Inferior parietal cortex (tissue), 1 donor: ENCODE results near the gene GATA6.
"Not testable (repeated sequence)": the region's sequence is repeated elsewhere in the genome, so short reads cannot be mapped to it uniquely, and the experiment has no call there.

Experiments
- DNase-seq: peaks from one replicate; pipeline ENCODE4 v3.0.0-alpha.2; 2016; ENCODE audit errors: extremely low spot score

GATA6 gene

DNA sequence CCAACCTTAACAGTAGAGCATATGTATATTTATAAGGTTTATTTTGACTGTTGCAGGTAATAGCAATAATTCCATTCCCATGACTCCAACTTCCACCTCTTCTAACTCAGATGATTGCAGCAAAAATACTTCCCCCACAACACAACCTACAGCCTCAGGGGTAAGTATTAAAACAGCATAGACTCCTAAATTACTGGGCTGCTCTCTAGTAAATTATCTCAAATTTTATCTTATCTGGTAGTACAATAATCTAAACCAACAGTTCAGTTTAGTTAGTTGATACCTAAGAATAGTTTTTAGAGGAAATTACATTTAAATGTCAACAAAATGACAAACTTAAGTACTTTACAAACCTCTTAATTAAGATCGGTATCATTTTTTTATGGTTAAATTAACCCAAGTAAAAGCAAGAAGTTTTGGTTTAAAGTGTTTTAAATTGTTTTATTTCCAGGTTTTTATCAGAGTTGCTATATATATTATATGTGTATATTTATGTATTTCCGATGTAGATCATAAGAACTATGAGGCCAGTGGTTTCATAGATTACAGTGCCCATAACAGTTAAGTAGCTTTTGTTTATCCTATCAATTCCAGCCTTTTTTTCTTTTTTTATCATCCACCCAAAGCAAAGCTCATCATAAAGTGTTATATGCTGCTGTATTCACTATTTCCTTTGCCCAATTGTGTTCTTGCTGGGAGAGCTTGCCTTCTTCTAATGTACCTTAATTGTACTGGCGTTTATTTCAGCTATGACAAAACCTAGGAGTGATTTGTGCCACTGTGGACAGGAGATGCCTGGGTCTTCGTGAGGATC is 13.7 kb downstream of the GATA6 start:
- DNase-seq = no peak

DNA sequence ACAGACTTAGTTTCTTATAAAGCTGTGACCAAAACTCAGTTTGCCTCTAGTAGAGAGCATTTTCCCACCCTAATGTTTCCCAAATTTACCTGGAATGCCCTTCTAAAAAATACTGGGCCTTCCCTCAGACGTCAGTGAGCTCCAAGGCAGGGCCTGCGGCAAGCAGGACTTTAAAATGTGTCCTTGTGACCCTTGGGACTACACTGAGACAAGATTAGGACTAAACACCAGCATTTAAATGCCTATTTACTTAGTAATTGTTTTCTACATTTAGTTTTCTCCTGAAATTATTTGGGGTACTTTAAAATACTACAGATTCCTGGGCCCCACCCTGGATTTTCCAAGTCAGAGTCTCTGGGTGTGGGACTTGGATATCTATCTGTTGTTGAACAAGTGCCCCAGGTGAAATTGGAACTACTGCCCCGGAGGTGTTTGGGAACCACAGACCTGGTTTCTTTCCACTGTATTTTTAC is 14.3 kb downstream of the GATA6 start:
- no peak for DNase-seq

DNA sequence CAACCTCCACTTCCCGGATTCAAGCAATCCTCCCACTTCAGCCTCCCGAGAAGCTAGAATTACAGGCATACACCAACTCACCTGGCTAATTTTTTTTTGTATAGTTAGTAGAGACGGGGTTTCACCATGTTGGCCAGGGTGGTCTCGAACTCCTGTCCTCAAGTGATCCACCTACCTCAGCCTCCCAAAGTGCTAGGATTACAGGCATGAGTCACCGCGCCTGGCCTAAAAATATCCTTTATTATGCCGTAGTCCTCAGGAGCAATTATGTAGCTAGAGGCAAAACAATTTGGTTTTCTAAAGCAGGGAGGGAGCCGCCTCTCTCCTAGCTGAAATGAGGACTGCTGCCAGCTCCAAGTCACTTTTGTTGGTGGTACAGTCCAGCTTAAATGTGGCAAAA is 15.2 kb downstream of the GATA6 start:
- DNase-seq = not testable (repeated sequence)

DNA sequence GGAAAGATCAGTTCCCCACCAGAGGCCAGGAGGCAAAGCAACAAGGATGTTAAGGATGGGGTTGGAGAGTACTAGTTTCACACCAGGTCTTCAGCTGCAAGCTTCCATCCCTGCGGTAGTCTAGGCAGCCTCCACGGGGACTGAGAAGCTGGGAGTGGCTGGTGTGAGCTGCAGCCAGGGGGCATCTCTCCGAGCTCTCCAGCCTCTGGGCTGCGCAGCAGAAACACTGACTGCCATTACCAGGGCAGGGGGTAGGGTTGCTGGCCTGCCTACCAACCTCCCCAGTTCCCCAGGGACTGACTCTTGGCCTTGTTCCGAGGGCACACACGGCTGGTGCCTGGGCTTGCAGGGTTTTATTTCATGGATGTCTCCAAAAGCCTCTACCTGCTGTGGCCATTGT is 15.9 kb downstream of the GATA6 start:
- DNase-seq = no peak

DNA sequence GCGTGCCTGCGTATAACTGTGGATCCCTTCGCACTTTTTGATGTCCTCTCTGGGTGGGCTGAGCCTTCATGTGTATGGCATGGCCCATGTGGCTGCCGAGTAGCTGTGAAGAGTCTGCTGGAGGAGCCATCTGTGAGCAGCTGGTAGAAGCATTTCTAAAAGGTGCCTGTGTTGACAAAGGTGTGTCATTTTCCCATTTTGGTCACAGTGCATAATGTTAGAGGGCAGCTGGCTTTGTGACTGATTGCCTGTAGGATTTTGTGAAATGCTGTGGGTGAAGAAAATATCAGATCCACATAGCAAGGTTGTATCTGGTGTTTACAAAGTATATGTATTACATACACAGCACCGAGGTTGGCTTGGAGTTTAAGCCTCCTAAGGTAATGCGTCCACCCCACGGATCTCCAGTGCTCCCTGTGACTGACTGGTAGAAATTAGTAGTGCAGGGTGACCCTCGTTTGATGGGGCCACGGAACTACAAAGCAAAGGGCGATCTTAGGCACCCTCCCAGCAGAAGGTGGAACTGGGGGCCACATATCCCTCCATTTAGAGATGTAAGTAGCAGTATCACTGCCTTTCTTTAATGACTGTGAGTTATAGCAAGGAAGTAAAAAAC is 16.5 kb downstream of the GATA6 start:
- no peak for DNase-seq

DNA sequence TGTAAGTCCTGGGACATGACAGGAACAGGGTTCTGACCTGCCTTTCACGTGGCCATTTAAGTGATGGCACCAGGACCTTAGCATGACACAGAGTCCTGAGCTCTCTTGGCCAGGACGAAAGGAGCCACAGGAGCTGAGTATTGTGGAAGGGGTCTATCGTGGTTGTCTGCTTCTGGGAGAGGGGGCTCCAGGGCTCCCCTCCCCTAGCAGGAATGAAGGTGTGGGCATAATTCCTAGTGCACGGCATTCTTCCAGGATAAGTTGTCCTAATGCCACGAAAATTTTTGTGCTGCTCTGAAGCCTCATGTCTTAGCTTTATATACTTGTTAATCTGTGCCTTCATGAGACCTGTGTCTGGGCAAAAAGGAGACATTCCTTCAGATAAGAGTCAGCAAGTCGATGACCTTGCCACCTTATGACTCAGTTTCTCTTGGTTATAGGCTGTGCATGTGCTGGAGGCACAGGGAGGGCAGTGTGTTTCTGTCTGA is 17.1 kb downstream of the GATA6 start:
- no peak for DNase-seq

DNA sequence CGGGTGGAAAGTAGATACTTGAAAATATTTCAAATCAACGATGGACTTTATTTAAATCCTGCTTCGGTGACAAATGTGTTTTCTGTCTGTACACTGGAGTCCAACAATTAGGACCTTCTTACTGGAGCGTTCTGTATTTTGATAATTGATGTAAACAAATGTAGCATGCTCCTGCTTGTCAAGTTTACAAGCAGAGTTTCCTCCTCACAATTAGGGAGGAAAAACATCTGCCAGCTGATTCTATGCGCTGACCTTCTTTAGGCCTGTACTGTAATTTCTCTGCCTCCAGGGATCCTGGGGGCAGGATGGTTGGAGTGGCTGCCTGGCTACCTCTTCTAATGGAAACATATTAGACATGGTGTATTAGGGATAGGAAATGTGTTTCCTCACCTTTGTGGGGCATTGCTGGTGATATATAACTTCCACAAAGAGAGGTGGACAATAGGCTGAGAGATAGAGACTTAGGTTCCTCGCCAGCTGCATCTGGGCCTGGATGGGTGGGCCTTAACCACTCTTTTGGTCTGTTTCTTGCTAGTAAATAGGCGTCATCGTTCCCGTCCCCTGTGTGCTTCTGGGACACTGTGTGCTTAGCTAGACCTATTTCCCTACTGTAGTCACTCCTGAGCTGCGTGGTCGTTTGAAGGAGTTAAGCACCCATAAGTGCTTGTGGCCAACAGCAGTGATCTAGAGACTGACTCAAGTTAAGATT is 19.3 kb downstream of the GATA6 start:
- no peak for DNase-seq

DNA sequence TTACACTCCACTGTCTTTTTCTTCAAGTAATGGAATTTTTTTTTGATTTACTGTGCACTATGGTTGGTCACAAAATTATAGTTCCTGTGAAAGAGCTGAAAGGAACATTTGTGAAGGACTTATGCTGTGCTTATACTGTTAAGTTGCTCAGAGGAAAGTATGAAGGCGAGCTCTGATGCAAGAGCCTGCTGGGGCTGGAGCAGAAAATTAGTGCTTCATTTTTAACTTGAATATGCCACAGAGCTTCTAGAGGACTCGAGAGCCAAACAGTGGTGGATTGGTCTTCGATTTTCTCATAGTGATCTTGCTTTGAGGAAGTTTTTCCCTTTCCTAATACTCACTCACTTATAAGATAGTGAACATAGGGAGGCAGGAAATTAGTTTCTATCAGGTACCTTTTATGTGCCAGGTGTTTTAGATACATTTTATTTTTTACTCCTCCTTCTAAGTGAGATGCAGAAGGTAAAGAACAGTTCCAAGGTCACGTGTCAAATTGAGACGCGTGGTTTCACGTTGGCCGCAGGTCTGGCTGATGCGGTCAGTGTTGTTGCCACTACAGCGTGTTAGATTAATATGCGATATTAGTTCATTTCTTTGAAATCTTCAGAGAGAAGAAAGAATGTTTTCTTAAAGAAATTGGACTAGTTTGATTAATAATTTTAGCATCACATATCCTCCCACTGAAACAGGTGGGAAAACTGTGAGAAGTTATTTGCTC is 20.2 kb downstream of the GATA6 start:
- DNase-seq = no peak

DNA sequence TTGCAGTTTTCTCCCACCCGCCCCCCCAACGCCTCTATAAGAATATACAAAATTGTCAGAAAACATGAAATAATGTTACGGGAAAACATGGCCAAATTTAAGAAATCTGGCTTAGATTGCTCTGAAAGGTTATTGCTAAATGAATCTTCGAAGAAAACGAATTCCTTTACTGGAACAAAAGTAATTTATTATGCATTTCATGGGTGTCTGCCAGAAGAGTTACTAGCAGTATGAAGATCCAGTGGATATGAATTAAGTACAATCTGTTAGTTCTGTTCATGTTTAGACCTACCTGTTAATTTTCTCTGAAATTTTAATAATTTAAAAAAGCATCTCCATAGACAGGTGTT is 21.9 kb downstream of the GATA6 start:
- DNase-seq = no peak

DNA sequence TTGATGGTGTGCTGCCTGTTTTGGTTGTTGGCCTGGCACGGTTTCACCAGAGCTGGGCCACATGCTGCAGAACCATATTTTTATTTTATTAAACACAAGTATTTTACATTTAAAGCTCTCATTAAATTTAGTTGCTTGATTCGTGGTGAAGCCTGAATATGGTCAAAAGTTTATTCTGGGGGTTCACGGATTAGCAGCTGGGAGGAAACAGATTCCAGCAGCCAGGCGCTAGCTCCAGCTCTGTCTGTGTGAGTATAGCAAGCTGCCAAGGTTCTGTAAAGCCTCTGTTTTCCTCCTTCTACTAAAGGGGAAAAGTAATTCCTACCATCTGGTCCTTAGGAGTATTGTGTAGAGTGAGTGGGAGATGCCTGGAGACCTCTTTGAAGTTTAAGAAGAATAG is 22.5 kb downstream of the GATA6 start:
- DNase-seq = no peak

DNA sequence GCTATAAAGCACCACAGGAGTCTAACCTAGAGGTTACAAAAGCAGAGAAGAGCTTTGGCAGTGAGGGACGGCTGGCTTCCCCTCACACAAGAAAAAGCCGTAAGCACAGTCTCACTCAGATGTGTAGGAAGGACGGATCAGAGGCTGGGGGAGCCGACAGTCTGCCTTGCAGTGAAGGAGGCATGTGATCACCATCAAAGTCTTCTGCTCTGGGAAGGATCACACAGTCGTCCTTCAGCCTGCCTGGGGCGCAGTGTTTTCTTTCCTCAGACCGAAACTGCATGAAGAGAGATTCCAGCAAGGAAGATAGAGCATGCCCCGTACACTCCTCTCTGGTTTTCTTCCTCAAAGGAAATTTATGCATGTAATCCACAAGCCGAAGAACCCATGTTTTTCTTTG is 24.1 kb downstream of the GATA6 start:
- DNase-seq = no peak

DNA sequence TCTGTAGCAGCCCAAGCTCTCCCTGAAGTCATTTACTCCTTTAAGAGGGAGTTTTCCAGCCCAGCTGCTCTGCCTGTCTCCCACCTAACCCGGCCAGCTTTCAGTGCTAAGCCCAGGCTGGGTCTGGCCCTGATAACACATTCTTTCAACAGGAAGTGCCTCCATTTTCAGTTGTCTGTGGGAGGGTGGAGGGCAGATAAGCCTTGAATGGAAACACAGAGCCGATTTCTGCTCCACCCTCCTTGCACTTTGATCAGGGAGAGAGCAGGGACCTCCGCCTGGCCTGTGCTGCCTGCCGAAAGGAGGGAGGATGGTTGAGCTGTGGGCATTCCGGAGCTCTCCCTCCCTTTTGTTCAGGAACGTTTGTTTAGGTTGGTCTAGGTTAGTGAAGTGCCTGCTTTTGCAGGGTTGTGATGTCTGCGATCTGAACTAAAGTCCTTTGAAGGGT is 24.8 kb downstream of the GATA6 start:
- DNase-seq = no peak

DNA sequence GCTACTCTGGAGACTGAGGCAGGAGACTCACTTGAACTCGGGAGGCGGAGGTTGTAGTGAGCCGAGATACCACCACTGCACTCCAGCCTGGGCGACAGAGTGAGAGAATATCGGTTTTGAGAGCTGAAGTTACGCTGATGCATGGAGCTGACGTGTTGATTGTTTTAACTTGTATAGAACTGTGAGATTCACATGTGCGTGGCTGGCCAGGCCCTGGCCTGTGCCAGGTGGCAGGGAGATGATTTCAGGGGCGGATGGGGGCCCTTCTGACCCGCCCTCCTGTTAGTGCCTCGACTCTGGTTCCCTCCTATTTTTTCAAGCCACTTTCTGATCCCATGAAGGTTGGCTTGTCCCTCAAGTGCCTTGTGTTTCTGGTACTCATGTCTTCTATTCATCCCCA is 25.7 kb downstream of the GATA6 start:
- DNase-seq = no peak

DNA sequence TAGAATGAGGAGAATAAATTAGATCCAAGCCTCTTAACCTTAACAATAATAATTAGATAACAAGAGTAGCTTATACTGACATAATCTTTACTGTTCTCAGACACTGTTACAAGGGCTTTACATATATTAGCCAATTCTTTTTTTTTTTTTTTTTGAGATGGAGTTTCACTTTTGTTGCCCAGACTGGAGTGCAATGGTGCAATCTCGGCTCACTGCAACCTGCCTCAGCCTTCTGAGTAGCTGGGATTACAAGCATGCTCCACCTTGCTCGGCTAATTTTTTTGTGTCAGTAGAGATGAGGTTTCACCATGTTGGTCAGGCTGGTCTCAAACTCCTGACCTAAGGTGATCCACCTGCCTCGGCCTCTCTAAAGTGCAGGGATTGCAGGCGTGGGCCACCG is 27.6 kb downstream of the GATA6 start:
- DNase-seq = not testable (repeated sequence)

DNA sequence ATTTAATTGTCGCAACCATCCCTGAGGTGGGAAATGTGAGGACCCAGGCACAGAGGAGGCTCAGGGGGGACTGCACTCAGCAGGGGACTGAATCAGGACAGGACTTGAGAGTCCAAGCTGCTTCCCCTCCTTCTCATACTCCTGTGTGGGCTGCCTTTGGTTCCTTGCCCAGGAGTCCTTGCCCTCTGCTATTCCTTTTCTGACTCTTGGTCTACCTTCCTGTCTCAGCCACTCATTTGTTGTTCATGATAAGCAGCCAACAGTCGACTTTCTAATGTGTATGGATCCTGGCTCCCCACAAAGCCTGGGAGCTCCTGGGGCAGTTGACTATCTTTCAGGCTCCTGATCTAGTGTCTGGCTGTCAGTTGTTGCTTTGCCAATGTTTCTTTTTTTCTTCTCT is 28.3 kb downstream of the GATA6 start:
- DNase-seq = no peak

DNA sequence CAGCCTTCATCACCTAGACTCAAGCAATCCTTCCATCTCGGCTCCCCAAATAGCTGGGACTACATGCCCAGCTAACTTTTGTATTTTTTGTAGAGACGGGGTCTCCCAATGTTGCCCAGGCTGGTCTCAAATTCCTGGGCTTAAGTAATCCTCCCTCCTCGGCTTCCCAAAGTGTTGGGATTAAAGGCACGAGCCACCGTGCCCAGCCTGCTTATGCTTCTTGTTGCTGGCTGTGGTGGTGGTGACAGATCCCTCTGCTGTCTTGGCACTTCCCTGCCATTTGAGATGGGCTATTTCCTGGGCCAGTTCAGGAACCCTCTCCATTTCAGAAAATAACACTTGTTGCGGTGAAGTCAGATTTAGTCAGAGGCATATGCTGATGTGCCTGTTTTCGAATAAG is 28.8 kb downstream of the GATA6 start:
- no peak for DNase-seq

DNA sequence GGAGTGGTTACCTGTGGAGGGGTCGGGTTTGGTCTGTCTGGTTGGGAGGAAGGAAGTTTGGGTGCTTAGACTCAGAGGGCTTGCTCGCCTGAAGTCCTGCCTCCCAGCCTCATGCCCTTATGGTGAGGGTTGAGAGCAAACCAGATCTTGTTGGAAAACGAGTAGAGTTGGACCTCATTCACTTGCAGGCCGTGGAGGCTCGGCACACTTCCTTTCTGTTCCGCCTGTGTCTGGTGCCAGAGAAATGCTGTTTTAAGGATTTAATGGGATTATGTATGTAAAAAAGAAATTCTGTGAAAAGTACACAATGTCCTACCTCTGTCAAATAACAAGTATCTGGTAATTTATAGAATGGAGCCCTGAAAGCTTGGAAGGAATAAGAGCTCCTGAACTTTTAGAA is 29.6 kb downstream of the GATA6 start:
- DNase-seq = no peak

DNA sequence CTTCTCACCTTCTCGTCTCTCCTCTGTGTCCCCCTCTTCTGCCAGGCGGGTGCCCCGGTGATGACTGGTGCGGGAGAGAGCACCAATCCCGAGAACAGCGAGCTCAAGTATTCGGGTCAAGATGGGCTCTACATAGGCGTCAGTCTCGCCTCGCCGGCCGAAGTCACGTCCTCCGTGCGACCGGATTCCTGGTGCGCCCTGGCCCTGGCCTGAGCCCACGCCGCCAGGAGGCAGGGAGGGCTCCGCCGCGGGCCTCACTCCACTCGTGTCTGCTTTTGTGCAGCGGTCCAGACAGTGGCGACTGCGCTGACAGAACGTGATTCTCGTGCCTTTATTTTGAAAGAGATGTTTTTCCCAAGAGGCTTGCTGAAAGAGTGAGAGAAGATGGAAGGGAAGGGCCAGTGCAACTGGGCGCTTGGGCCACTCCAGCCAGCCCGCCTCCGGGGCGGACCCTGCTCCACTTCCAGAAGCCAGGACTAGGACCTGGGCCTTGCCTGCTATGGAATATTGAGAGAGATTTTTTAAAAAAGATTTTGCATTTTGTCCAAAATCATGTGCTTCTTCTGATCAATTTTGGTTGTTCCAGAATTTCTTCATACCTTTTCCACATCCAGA is 31.3 kb downstream of the GATA6 start:
- no peak for DNase-seq

DNA sequence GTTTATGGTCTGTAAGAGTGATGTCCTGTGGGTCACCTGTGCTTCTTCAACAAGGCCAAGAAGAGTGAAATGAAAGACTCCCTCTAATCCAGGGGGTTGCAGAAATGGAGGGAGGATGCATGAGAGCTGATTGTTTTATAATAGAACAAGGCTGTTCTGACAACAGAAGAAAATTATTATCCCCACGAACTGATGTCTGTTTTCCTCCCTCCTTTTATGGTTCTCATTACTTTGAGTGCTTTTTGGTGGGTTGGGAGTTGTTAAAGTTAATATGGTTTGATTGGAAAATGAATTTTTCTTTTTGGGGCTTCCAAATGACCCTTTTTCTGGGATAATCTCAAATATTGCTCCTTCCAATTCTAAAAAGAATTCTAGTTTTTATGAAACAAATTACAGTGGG is 33.6 kb downstream of the GATA6 start:
- DNase-seq = no peak

DNA sequence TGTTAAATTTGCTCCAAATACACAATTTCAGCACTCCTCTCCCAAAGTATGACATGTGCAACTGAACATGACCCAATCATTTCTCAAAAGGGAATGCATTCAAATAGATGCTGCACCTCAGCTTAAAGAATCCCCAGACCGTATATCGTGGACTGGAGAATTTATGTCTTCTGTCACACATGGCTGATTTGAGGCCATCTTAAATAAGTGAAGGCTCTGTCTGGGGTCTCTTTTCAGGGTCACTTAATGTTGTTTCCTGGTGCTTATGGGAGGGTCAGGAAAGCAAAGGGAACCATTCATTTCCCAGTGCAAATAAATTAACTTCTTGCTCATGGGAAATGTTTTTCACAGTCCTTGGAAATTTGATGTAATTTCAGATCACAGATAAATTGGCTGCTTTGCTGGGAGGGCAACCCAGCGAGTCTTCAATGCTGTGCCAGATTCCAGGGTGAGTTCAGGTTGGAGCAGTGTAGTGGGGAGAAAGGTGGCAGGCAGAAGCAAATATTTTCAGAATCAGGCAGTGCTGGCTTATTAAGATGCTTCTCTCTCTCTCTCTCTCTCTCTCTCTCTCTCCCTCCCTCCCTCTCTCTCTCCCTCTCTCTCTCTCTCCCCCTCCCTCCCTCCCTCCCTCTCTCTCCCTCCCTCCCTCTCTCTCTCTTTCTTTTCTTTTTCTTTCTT is 34.3 kb downstream of the GATA6 start:
- no peak for DNase-seq

DNA sequence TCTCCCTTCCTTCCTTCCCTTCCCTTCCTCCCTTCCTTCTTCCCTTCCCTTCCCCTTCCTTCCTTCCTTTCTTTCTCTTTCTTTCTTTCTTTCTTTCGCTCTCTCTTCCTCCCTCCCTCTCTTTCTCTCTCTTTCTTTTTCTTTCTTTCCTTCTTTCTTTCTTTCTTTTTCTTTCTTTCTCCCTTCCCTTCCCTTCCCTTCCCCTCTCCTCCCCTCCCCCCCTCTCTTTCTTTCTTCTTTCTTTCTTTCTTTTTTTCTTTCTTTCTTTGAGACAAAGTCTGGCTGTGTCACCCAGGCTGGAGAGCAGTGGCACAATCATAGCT is 34.8 kb downstream of the GATA6 start:
- DNase-seq = no peak
